Kidney (tissue), 14 donors: ENCODE data around the gene PPIL1. TPM values are rescaled to one million over a fixed set of nuclear protein-coding genes. Genes with fewer than 3 reads are reported as not detected.

Source experiments
- DNase-seq, 5 donors: peaks; one replicate each; pipeline ENCODE4 v3.0.0-alpha.2; 2013 to 2020
- FAIRE-seq: peaks from 2 replicates; lab custom pipeline; 2012; peaks lifted over from hg19 to GRCh38; lab: Jason Lieb, UNC
- H3K27ac ChIP-seq, 2 donors: one replicate each; pipeline ENCODE4 v1.7.0; 2013; ENCODE audit warnings: low read depth in 2 of 2, low read length in 2 of 2, inconsistent platforms in 1 of 2
- H3K27me3 ChIP-seq: one replicate; pipeline ENCODE4 v1.7.1; 2013; ENCODE audit warnings: low read length, inconsistent platforms; ENCODE audit not compliant: control insufficient read depth, insufficient read depth
- H3K36me3 ChIP-seq, 3 donors: one replicate each; pipeline versions ENCODE4 v1.7.0 to v1.7.1; 2013; ENCODE audit warnings: low read length in 3 of 3, control low read depth in 1 of 3, inconsistent platforms in 1 of 3; ENCODE audit not compliant: insufficient read depth in 3 of 3, control insufficient read depth in 2 of 3
- H3K4me1 ChIP-seq, 3 donors: one replicate each; pipeline versions ENCODE4 v1.7.0 to v1.7.1; 2013; ENCODE audit warnings: low read length in 3 of 3, inconsistent platforms in 1 of 3, low read depth in 1 of 3; ENCODE audit not compliant: control insufficient read depth in 2 of 3, insufficient read depth in 2 of 3
- H3K4me3 ChIP-seq, 3 donors: one replicate each; pipeline versions ENCODE4 v1.7.0 to v1.8.1; 2013; ENCODE audit warnings: low read length in 3 of 3, control low read depth in 1 of 3, inconsistent platforms in 1 of 3
- H3K9ac ChIP-seq, 3 donors: one replicate each; pipeline versions ENCODE4 v1.7.0 to v1.7.1; 2013; ENCODE audit warnings: low read length in 3 of 3, control low read depth in 1 of 3, inconsistent platforms in 1 of 3
- H3K9me3 ChIP-seq, 3 donors: one replicate each; pipeline versions ENCODE4 v1.7.0 to v1.7.1; 2013; ENCODE audit warnings: low read length in 3 of 3, control low read depth in 1 of 3, inconsistent platforms in 1 of 3; ENCODE audit not compliant: control insufficient read depth in 2 of 3, insufficient read depth in 1 of 3
- CTCF ChIP-seq: IDR thresholded peaks from 3 replicates; pipeline ENCODE4 v1.5.1; 2012; ENCODE audit warnings: mild to moderate bottlenecking, moderate library complexity, borderline replicate concordance; ENCODE audit not compliant: insufficient read depth; ENCODE audit errors: extremely low read depth
- intact Hi-C: fragments of 100-400 bp; cut with DNase I; formaldehyde crosslinking; loops from one replicate; pipeline ENCODE4 v1.11.1; 2022
- polyA plus RNA-seq: library from polyadenylated mRNA; stranded (reverse); fragments of 350-450 nt; fragmentation: Illumina TruSeq; extraction: RNeasy Lipid Tissue Mini Kit (QIAGEN cat#74804); gene quantifications from one replicate; pipeline ENCODE4 v1.2.3, GENCODE V29; 2014; ENCODE audit warnings: low read depth, low replicate concordance; ENCODE audit not compliant: insufficient read depth
- total RNA-seq: library from RNA; stranded (reverse); fragmentation: NEBNext Ultra II Directional; extraction: Animal tissue kit (Norgen Biotek cat#: 25700); gene quantifications from one replicate; pipeline ENCODE4 v1.2.1, GENCODE V29; 2021
- donor health status: control.
- donor health status: control.
- donor health status: control.
- donor health status: control.
- donor health status: control.
- donor health status: DM: yes; HTN: yes; CAD: no.
- donor health status: Normal renal cell carcinoma (clear cell type).

PPIL1 gene
- total and polyA plus RNA-seq, 2 donors from 2014 or later, result 21.3 to 40.1 TPM

- FAIRE-seq, result no peak
- peaks cover 0 to 20% (median 15%) of the 10 kb centered on the region in 3 donors for H3K4me1 ChIP-seq
- peak overlapping the region; percentile 32 to 63 for H3K27ac ChIP-seq
- peak in 3 of 5 donors; percentile 59 to 69 (median 66) for DNase-seq
- intact Hi-C loops, result no loop called here
- H3K27me3 ChIP-seq, result no peaks in the 10 kb centered on the region
- H3K9ac ChIP-seq, result peak overlapping the region in 1 of 3 donors; percentile 65
- no peaks in the 10 kb centered on the region for H3K9me3 ChIP-seq
- peak overlapping the region in 1 of 3 donors; percentile 41 for H3K4me3 ChIP-seq
- H3K36me3 ChIP-seq, result no peaks in the 10 kb centered on the region
- no peak for TF ChIP-seq CTCF
Observed at GRCh38 chr6:36834576-36835341, 39.8 kb downstream of the PPIL1 start.

- Histone ChIP-seq H3K36me3 (no peaks in the 10 kb centered on the region), H3K9me3 (no peaks in the 10 kb centered on the region), H3K27me3 (no peaks in the 10 kb centered on the region), H3K27ac (no peak overlapping the region), H3K4me1 (peaks cover 0 to 21% (median 16%) of the 10 kb centered on the region in 3 donors), H3K9ac (no peak overlapping the region), H3K4me3 (no peak overlapping the region)
- no peak for TF ChIP-seq CTCF
- FAIRE-seq (no peak), DNase-seq (no peak)
- intact Hi-C loops, result no loop called here
Observed at GRCh38 chr6:36833182-36833789, 41.3 kb downstream of the PPIL1 start.

GRCh38 chr6:36832313-36832712 is 42.3 kb downstream of the PPIL1 start:
- FAIRE-seq (no peak), DNase-seq (no peak)
- no peak for TF ChIP-seq CTCF
- Histone ChIP-seq H3K9me3 (no peaks in the 10 kb centered on the region), H3K27ac (no peak overlapping the region), H3K36me3 (no peaks in the 10 kb centered on the region), H3K27me3 (no peaks in the 10 kb centered on the region), H3K9ac (no peak overlapping the region), H3K4me3 (no peak overlapping the region), H3K4me1 (peaks cover 0 to 24% (median 18%) of the 10 kb centered on the region in 3 donors)
- intact Hi-C loops, result no loop called here
